IPS-NIHi11 (cell line): Measurements from ENCODE around the gene PROX1.
A peak's percentile ranks its signal among the peaks of the same experiment; 100 is the strongest.

Experiments
- DNase-seq: peaks from one replicate; pipeline ENCODE4 v3.0.0; 2012; ENCODE audit warnings: mixed read lengths, low spot score

The PROX1 gene

DNA sequence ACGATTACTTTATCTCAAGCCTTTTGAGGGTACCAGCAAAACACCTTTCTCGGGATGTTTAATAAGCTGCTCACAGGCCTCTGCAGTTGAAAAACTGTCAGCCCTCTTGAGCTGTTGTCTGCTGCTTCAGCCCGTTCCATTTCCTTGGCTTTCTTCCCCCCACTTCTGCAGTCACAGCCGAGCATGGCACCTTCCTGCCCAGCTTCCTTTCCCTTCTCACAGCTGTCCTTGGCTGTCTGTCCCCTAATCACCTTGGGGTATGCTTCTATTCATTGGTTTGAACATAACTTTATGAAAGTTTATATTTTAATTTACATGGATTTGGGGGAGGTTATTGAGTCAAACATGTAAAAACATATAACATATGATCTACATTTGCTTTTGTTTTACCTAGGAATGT is 6.9 kb upstream of the PROX1 start:
- no peak for DNase-seq

DNA sequence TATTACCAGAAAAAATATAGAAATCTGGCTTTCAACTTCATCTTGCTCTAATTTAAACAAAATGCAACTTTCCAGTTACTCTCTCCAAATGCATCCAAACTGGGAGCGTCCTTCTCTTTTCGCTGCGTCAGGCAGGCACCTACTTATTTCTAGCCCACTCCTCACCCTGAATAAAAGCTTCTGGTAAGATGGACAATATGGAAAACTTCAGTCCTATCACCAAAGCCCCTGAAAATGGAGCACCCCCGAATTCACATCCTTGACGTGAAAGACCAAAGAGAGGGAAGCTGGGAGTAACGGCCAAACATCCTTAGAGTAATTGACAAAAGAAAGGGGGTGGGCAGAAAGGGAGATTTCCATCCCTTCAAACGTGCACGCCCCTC is 5.5 kb upstream of the PROX1 start:
- no peak for DNase-seq

DNA sequence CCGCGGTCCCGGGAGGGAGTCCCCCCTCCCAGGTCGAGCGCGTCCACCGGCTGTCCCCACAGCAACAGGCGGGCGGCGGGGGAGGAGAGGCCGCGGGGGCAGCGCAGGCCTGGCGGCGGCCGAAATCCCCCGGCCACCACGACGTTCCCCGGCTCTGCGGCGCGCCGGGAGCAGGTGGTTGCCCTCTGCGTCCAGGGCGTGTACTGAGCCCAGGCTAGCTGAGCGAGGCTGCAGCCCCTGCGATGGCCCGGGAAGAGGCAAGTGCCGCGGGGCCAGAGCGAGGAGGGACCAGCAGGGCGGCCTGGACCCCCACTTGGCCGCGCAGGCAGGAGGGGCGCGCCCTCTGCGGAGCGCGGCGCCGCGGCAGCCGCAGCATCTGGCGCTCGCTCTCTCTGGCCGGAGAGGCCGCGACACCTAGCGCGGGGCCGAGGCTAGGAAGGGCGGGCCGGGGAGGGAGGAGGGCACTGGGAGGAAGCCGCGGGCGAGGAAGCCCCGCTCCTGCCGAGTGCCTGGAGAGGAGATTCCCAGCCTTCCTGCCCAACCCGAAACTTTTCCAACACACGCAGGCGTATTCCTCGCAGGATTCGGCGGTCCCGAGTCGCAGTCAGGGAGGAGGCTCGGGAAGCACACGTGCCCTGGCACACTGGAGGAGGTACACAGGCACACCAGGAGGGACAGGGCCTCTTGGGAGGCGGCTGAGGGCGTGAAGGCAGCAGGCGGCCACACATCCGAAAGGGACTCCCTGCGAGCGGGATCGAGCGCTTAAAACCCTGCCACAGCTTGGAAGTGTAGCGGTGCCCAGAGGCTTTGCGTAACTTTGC is 4.9 kb upstream of the PROX1 start:
- peak; percentile 64 for DNase-seq

DNA sequence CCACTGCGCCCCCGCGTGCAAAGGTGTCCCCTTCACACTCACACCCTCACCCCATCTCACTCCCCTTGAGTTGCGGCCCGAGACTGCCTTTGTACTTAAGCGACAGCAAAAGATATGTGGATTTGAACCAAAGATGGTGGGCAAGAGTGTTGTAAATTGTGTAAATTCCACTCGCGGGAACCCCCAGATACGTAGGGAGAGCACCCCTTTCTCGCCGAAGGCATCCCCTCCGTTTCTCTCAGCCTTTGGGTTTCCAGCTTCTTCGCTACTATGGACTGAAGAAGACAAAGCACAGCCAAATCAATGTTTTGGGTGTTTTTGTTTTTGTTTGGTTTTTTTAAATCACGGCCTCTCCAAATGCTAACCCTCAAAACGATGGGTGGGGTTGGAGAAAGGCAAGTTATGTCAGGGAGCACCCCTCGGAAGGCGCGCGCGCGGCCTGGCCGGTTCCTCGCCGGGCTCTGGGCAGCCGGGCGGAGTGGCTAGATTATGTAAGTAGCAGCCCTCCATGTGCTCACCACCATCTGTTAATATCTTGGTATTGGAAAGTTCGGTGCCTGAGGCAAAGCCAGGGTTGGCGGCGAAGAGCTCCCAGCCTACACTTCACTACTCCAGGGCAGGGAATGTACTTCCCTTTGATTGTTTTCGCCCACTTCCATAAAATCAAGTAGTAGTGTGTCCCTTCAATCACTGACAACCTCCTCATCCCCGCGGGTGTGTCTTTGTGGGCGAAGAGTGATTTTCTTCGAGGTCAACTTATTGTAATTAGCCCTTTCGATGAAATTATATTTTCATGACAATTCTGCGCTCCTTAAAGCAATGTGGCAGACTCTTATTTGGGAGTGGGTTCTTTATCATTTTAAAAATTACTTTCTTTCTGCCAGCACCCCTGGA is 4.0 kb upstream of the PROX1 start:
- peak; percentile 19 for DNase-seq

DNA sequence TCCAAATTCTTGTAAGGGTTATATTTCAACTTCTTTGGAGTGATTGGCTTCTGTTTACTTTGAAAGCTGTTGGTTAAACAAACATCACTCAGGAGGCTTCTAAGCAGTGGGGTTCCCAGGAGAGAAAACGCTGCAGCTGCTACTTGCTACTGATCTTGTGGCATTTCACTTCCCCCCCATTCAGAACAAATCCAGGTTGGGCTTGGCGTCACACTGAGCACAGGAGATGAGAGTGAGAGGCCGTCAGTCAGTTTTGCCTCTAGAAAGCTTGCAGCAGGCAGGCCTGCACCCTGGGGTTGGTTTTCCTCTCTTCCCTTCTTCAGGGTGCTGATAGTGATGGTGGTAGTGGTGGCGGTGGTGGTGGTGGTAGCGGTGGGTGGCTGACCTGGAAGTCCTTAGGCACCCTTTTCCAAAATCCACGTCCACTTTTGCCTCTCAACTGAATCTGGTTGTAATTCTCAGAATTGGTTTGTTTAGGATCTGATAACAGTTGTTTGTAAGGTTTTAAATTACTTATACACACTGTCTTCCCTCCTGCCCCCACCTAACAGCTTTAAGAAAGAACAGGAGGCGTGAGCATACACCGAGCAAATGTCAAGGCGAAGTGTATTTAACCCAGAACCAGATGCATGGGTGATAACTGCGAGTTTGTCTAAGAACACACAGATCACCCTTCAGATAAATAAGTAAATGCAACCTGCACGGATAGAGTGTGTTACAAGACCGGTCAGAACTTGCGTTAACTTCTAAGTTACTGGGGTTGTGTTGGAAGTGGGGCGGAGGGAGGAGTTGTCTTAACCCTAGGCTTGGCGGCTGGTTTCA is 3.2 kb upstream of the PROX1 start:
- peak; percentile 42 for DNase-seq

DNA sequence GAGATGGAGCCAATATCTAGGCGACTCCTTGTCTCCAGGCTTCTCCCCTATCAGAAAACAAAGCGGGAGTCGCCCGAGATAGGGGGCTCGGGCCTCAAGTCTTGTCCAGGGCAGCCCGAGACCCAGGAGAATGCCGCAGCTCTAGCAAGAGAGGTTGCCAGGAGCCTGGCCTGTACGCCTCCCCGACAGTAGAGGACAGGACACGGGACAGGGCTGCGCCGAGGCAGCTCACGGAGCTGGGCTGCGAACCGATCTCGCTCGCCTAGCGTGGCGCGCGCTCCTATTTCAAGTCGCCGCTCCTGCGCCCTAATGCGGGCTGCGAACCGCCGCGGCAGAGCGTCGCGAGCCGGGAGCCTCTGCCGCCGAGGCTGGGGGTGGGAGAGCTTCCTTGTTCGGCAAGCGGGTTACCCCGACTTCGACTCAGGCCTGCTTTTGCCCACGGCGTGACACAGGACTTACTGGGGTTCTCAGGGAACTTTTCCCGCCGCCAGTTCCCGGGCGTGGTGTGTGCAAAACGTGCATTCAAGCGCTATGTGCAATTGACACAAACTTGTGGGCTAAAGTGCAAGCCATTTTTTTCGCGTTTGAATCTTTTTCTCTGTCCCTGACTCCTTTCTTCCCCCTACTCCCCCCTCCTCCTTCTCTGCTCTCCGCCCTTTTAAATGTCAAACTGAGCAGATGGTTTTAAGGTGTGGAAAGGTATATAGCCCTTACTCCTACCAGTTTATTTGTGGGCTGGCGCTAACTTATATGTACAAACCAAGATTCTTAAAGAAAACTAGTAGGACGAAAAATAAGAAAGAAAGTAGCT is 2.4 kb upstream of the PROX1 start:
- peak; percentile 13 for DNase-seq

DNA sequence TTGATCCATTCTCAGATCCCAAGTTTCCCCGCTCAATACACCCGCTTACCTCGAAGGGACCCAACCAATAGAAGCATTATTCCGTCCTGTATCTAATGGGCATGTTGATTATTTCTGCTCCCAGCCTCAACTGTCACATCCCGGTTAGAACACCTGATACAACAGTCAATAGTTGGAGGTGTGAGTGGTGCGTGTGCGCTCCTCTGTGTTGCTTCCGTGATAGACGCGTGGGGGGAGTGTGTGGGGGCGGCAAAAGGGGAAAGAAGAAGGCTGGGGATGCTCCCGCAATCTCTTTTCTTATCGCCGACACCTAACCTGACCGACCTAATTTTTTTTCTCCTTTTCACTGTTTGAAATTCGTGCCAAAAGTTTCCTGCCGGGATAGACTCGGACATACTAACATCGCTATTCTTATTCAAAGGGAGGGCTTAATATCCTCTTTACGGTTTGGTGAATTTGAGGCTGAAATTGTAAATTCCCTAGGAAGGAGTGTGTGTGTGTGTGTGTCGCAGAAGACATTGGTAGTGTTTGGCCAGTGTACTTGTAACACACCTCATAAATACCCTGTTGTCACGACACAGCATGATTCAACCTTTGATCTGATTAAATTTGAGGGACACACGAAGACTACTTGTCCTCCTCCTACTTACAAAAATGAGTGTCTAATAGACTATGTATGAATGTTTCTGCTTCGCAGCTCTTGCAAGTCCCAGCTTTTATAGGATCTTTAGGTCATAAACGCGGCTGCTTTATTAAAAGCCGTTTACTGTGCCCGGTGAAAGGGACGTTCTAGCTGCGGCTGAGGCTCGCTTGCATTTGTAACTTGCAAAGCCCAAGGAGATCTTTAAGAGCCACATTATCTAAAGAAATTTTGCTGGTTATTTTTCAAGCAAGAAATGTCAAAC is 1.5 kb upstream of the PROX1 start:
- no peak for DNase-seq

DNA sequence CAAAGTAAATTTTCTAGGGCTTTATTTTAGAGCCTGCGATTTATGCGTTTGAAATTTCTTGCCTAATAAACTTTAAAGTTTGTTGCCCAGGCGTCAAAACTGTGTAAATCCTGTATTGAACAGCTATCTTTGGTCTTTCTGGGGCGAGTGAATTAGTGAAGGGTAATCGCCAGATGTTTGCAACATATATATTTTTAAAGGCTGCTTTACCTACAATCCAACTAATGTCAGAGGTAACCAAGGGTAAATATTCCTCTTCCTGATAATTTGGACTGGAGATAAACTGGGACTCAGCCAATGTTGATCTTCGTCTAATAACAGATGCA is 885 bp upstream of the PROX1 start:
- no peak for DNase-seq

DNA sequence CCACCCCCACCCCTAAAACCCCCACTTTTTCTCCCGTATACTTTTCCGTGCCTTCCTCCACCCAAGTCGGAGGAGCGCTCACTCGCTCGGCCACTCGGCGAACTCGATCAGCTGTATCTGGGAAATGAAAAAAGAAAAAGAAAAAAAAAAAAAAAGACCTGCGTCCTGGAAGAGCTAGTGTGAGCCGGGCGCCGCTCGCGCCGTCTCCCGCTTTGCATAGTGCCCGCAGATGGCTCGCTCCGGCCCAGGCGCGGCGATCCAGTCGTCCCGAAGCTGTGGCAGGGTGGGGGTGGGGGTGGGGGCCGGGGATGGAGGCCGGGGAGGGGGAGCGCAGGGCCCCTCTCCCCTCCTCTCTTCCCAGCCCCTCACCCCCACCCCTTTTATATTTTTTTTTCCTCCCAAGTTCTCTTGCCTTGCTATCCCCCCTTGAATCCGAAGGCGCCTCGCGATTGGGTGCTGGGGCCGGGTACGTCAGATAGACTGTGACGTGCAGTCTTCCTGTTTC is 299 bp upstream of the PROX1 start:
- peak; percentile 83 for DNase-seq

DNA sequence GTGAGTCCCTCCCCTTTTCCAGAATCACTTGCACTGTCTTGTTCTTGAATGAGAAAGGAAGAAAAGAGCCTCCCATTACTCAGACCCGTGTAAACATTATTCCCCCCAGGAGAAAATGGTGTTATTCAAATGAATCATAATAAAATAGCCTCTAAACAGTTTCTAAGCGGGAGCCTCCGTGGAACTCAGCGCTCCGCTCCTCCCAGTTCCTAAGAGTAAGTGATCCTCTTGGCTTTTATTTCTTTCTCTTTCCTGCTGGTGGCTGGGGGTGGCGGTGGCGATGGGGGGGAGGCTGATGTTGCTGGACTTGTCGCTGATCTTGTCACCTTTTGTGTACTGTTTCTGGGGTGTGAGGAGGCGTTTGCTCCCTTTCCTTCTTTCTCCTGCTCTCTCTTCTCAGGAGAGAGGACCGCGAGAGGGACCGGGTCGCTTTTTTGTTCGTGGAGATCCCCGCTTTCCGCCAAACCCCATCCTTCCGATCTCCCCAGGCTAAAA is 781 bp downstream of the PROX1 start:
- DNase-seq: no peak

DNA sequence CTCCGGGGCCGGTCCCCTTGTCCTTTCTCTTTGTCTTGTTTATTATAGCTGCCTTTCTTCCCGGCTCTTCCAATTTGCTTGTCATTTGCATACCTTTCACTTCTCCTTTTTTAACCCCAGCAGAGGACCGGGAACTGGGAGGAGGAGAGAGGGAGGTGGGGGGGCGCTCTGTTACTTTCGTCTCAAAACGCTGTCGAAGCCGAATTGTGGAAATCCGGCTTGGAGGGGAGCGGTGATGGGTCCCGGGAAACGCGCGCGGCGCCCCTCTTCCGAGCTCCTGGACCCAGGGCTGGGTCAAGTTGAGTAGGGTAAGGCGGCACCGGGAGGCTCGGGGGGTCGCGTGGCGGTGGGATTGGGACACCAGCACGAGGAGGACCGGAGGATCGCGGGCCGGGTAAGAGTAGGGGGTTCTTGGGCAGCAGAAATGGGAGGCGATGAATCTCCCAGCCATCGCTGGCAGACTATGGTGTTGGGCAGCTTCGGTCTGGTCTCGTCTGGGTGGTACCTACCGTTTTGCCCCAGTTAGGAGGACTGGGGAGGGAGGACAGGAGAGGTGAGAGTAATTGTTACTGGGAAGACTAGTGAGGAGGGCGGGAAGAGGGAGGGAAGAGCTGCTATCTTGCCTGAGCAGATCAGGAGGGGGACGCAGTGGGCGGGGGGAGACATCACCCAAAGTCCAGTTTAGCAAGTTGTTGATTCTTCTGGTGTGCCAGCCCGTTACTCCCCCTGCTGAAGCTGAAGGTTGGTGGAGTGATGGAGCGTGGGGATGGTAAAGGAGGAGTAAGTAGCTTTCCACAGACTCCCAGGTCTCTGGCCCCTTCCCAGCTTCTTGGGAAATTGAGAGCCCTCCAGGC is 1.5 kb downstream of the PROX1 start:
- peak; percentile 28 for DNase-seq

DNA sequence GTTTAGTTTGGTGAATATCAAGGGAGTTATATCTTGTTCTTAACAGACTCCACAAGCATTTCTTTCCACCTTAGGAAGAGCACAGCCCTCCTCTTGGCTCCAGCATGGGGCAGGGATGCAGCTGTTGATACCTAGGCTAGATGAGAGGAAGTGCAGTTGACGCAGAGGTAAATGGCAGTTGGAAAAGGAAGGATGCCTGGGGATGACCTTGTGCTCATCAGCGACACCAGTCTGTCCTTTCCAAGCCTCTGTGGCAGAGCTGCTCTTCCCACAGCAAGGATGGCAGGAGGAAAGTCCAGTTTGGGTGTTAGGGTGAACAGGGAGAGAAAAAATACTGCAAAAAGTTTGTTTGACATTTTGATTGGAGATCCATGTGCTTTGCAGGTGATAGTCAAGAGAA is 6.2 kb downstream of the PROX1 start:
- no peak for DNase-seq

DNA sequence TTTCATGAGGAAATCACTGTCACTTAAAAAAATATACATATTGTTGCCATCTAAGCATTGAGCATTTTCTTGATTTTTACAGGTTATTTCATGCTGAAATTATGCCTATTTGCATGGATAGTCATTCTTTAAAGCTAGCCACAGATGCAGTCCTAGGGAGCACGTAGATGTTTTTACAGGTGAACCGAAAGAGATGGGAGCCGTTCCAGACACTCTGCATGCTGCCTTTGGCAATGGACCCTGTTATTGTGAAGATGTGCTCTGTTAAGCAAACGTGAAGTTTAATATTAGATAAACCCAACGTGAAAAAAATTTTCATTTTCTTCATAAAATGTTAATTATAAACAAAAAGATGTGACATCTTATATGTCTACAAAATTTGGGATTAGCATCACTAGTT is 7.1 kb downstream of the PROX1 start:
- DNase-seq: no peak

DNA sequence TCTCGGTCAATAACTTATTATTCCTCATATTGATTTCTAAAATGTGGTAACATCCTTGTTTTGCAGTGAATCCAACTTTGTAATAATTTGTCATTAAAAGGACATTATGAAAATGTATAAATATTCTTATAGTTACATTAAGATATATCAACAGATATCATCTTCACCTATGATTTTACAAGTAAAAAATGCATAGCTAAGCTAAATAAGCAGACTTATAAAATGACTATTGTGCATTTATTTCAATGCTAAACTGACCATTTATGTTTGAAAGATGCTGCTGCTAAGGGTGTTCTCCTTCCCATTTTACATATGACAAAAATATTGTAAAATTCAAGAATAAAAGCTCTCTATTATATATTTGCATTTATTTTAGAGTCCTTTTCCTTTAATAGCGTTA is 7.8 kb downstream of the PROX1 start:
- DNase-seq: no peak

DNA sequence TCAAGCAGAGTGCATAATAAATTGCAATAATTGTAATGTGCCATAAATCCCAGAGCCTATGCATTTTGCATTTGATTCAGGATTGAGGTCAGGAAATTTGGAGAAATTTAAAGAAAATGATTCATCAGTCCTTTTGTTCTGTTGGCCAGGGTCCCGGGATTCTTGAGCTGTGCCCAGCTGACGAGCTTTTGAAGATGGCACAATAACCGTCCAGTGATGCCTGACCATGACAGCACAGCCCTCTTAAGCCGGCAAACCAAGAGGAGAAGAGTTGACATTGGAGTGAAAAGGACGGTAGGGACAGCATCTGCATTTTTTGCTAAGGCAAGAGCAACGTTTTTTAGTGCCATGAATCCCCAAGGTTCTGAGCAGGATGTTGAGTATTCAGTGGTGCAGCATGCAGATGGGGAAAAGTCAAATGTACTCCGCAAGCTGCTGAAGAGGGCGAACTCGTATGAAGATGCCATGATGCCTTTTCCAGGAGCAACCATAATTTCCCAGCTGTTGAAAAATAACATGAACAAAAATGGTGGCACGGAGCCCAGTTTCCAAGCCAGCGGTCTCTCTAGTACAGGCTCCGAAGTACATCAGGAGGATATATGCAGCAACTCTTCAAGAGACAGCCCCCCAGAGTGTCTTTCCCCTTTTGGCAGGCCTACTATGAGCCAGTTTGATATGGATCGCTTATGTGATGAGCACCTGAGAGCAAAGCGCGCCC is 8.7 kb downstream of the PROX1 start:
- no peak for DNase-seq

DNA sequence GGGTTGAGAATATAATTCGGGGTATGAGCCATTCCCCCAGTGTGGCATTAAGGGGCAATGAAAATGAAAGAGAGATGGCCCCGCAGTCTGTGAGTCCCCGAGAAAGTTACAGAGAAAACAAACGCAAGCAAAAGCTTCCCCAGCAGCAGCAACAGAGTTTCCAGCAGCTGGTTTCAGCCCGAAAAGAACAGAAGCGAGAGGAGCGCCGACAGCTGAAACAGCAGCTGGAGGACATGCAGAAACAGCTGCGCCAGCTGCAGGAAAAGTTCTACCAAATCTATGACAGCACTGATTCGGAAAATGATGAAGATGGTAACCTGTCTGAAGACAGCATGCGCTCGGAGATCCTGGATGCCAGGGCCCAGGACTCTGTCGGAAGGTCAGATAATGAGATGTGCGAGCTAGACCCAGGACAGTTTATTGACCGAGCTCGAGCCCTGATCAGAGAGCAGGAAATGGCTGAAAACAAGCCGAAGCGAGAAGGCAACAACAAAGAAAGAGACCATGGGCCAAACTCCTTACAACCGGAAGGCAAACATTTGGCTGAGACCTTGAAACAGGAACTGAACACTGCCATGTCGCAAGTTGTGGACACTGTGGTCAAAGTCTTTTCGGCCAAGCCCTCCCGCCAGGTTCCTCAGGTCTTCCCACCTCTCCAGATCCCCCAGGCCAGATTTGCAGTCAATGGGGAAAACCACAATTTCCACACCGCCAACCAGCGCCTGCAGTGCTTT is 9.4 kb downstream of the PROX1 start:
- DNase-seq: no peak

DNA sequence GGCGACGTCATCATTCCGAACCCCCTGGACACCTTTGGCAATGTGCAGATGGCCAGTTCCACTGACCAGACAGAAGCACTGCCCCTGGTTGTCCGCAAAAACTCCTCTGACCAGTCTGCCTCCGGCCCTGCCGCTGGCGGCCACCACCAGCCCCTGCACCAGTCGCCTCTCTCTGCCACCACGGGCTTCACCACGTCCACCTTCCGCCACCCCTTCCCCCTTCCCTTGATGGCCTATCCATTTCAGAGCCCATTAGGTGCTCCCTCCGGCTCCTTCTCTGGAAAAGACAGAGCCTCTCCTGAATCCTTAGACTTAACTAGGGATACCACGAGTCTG is 10.0 kb downstream of the PROX1 start:
- DNase-seq: no peak

DNA sequence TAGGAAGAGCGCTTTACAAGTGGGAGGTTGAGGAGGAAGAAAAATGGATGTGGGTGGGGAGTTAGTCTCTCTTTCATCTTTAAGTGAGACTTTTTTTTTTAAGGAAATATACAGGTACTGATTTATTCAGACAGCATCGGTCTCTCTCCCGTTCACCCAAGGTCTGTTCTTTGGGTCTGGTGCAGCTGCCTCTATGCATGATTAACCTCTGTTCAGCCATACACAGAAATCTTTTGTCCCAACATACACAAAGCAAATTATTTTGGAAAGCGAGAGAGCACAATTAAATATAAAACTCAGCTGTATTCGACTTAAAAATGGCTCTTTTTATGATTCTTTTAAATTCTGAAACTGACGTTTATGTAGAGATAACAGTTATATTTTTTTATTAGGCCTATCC is 11.0 kb downstream of the PROX1 start:
- no peak for DNase-seq
